NCI-H2227 treated with DMSO at 0.1 percent for 48 hours (cell line): ENCODE data around the gene TTLL6.
"Not testable (repeated sequence)": the region's sequence is repeated elsewhere in the genome, so short reads cannot be mapped to it uniquely, and the experiment has no call there.

Source experiments
- DNase-seq: peaks from one replicate; lab custom pipeline; 2025; lab: John Stamatoyannopoulos, UW

Gene TTLL6

GRCh38 chr17:48815311-48815710 is 1.7 kb downstream of the TTLL6 start:
- DNase-seq: peak; percentile 69

- DNase-seq: peak; percentile 40
Measured at GRCh38 chr17:48814504-48814903, 2.5 kb downstream of the TTLL6 start.

- DNase-seq: no peak
Measured at GRCh38 chr17:48812001-48812400, 5.0 kb downstream of the TTLL6 start.

- no peak for DNase-seq
Measured at GRCh38 chr17:48809182-48809581, 7.8 kb downstream of the TTLL6 start.

GRCh38 chr17:48804936-48805411 is 12.1 kb downstream of the TTLL6 start:
- DNase-seq: peak; percentile 28

GRCh38 chr17:48800626-48801217 is 16.3 kb downstream of the TTLL6 start:
- DNase-seq: no peak

- DNase-seq: no peak
Measured at GRCh38 chr17:48799069-48799723, 17.8 kb downstream of the TTLL6 start.

- DNase-seq: not testable (repeated sequence)
Measured at GRCh38 chr17:48796163-48796522, 20.9 kb downstream of the TTLL6 start.

GRCh38 chr17:48795444-48796162 is 21.4 kb downstream of the TTLL6 start:
- DNase-seq: no peak

- no peak for DNase-seq
Measured at GRCh38 chr17:48792033-48792798, 24.8 kb downstream of the TTLL6 start.

GRCh38 chr17:48791128-48792032 is 25.6 kb downstream of the TTLL6 start:
- peak; percentile 66 for DNase-seq

- no peak for DNase-seq
Measured at GRCh38 chr17:48790607-48791127, 26.4 kb downstream of the TTLL6 start.

GRCh38 chr17:48787828-48788227 is 29.2 kb downstream of the TTLL6 start:
- DNase-seq: no peak

GRCh38 chr17:48779421-48779820 is 37.6 kb downstream of the TTLL6 start:
- no peak for DNase-seq

- DNase-seq: no peak
Measured at GRCh38 chr17:48776602-48777001, 40.4 kb downstream of the TTLL6 start.

- no peak for DNase-seq
Measured at GRCh38 chr17:48773245-48773644, 43.8 kb downstream of the TTLL6 start.

GRCh38 chr17:48770954-48771353 is 46.1 kb downstream of the TTLL6 start:
- DNase-seq: no peak

GRCh38 chr17:48769009-48769675 is 47.9 kb downstream of the TTLL6 start:
- no peak for DNase-seq

GRCh38 chr17:48767263-48767774 is 49.7 kb downstream of the TTLL6 start:
- no peak for DNase-seq

- no peak for DNase-seq
Measured at GRCh38 chr17:48761114-48761513, 55.9 kb downstream of the TTLL6 start.
